K562 (cell line): ENCODE results near the gene MRPL32. TPM values are rescaled to one million over a fixed set of nuclear protein-coding genes. Genes with fewer than 3 reads are reported as not detected.

ENCODE experiments used
- ATAC-seq: fragments of 200-7000 bp; cut with Tn5 transposase; 3 replicates; pipeline ENCODE4 v1.9.1; 2020; ENCODE audit warnings: moderate library complexity
- BruUV-seq: library from RNA; stranded (reverse); fragments of 400-500 nt; replicated peaks from 2 replicates; lab custom pipeline; 2021; lab: Mats Ljungman, UMichigan
- CTCF ChIA-PET: fragments of 300-600 bp; formaldehyde crosslinking; extraction: SDS; loops from one replicate; lab custom pipeline; 2021; ENCODE audit warnings: low intra/inter-chr PET ratio; lab: Yijun Ruan, JAX
- POLR2A ChIA-PET: fragments of 300-600, 350-650 bp; sonication (Branson Sonifier 250); formaldehyde crosslinking; extraction: SDS; loops from one replicate; lab custom pipeline; 2021; ENCODE audit warnings: antibody characterized with exemption, inconsistent platforms; lab: Yijun Ruan, JAX
- DNase-seq, 4 experiments: peaks; one replicate each; pipeline versions ENCODE4 v3.0.0 to v3.0.0-alpha.2; 2011 to 2018; ENCODE audit warnings: low spot score in 3 of 4, mixed read lengths in 3 of 4; ENCODE audit errors: extremely low read depth in 1 of 4
- FAIRE-seq: peaks from 2 replicates; lab custom pipeline; 2011; peaks lifted over from hg19 to GRCh38; lab: Jason Lieb, UNC
- H2AFZ ChIP-seq: 2 replicates; pipeline ENCODE4 v1.6.0; 2011; ENCODE audit warnings: low read depth, low read length, control low read depth, inconsistent platforms
- H3K27ac ChIP-seq: fragments of 200-600 bp; 3 replicates; pipeline ENCODE4 v1.8.0; 2011; ENCODE audit warnings: low read depth, mild to moderate bottlenecking, control low read depth, inconsistent platforms, low read length, moderate library complexity, mixed read lengths; ENCODE audit errors: extremely low read depth
- H3K27me3 ChIP-seq, 2 experiments: fragments of 300-600 bp in 1 of 2; 2 replicates in 1 of 2; 3 replicates in 1 of 2; pipeline versions ENCODE4 v1.6.0 to v1.8.0; 2011; ENCODE audit warnings: inconsistent platforms in 2 of 2, low read length in 2 of 2, mild to moderate bottlenecking in 1 of 2, mixed read lengths in 1 of 2, moderate library complexity in 1 of 2; ENCODE audit not compliant: control insufficient read depth in 2 of 2, insufficient read depth in 2 of 2
- H3K36me3 ChIP-seq: fragments of 300-600 bp; 3 replicates; pipeline ENCODE4 v1.8.0; 2011; ENCODE audit warnings: mild to moderate bottlenecking, low read length, inconsistent platforms; ENCODE audit not compliant: control insufficient read depth, insufficient read depth
- H3K4me1 ChIP-seq, 2 experiments: fragments of 200-600 bp in 1 of 2; replicated peaks in 1 of 2; 2 replicates in 1 of 2; 3 replicates in 1 of 2; pipeline versions ENCODE4 v1.5.1 to v1.8.0; 2011; ENCODE audit warnings: inconsistent platforms in 2 of 2, low read length in 2 of 2, mild to moderate bottlenecking in 1 of 2, mixed read lengths in 1 of 2, moderate library complexity in 1 of 2; ENCODE audit not compliant: control insufficient read depth in 2 of 2, insufficient read depth in 2 of 2
- H3K4me2 ChIP-seq: 2 replicates; pipeline ENCODE4 v1.6.1; 2011; ENCODE audit warnings: low read length, control low read depth, inconsistent platforms, mixed read lengths; ENCODE audit not compliant: insufficient read depth
- H3K4me3 ChIP-seq: fragments of 200-600 bp; sonication (generic), shearing (Covaris generic); 2 replicates; pipeline ENCODE4 v1.5.1; 2016; ENCODE audit warnings: control low read depth, inconsistent platforms
- H3K79me2 ChIP-seq: fragments of 200-600 bp; 3 replicates; pipeline ENCODE4 v1.8.0; 2011; ENCODE audit warnings: low read length, inconsistent platforms; ENCODE audit not compliant: control insufficient read depth, insufficient read depth
- H3K9ac ChIP-seq, 2 experiments: 2 replicates each; pipeline versions ENCODE4 v1.6.0 to v1.6.1; 2011; ENCODE audit warnings: low read depth in 2 of 2, low read length in 2 of 2, control low read depth in 1 of 2, inconsistent platforms in 1 of 2, mild to moderate bottlenecking in 1 of 2, mixed read lengths in 1 of 2; ENCODE audit not compliant: insufficient read depth in 1 of 2
- H3K9me1 ChIP-seq: one replicate; pipeline ENCODE4 v1.6.0; 2011; ENCODE audit warnings: inconsistent platforms, mild to moderate bottlenecking, low read length, moderate library complexity; ENCODE audit not compliant: control insufficient read depth, insufficient read depth
- H3K9me3 ChIP-seq: replicated peaks from 2 replicates; pipeline ENCODE4 v1.5.1; 2011; ENCODE audit warnings: low read depth, low read length, inconsistent platforms; ENCODE audit not compliant: control insufficient read depth, insufficient read depth
- H4K20me1 ChIP-seq: replicated peaks from 2 replicates; pipeline ENCODE4 v1.6.1; 2011; ENCODE audit warnings: low read length, inconsistent platforms, mixed read lengths; ENCODE audit not compliant: control insufficient read depth, insufficient read depth
- ARID1B ChIP-seq: fragments of 450-650 bp; IDR thresholded peaks from 2 replicates; pipeline ENCODE4 v1.6.1; 2016; ENCODE audit warnings: antibody characterized with exemption, mild to moderate bottlenecking, inconsistent platforms
- CBFA2T2 ChIP-seq: fragments of 450-650 bp; conservative IDR thresholded peaks from 2 replicates; pipeline ENCODE4 v1.6.1; 2017; ENCODE audit warnings: mild to moderate bottlenecking
- CBFA2T3 ChIP-seq: fragments of 450-650 bp; IDR thresholded peaks from 2 replicates; pipeline ENCODE4 v1.6.1; 2017
- CBX1 ChIP-seq: sonication (generic); IDR thresholded peaks from 2 replicates; pipeline ENCODE4 v1.6.1; 2016; ENCODE audit warnings: antibody characterized with exemption, low read depth, mild to moderate bottlenecking
- GTF2A2 ChIP-seq: IDR thresholded peaks from 2 replicates; pipeline ENCODE4 v1.6.1; 2016; ENCODE audit warnings: mild to moderate bottlenecking, missing genetic modification characterization, missing compliant biosample characterization
- HDAC1 ChIP-seq, 2 experiments: fragments of 450-650 bp; IDR thresholded peaks; 2 replicates each; pipeline ENCODE4 v1.6.1; 2016 to 2017; ENCODE audit warnings: inconsistent platforms in 1 of 2, mild to moderate bottlenecking in 1 of 2, moderate library complexity in 1 of 2
- HDAC3 ChIP-seq: fragments of 450-650 bp; IDR thresholded peaks from 2 replicates; pipeline ENCODE4 v1.6.1; 2018; ENCODE audit warnings: borderline replicate concordance, mild to moderate bottlenecking, moderate library complexity; ENCODE audit not compliant: partially characterized antibody
- KLF16 ChIP-seq: IDR thresholded peaks from 2 replicates; pipeline ENCODE4 v1.6.1; 2016; ENCODE audit warnings: antibody characterized with exemption
- MAFF ChIP-seq: IDR thresholded peaks from 2 replicates; pipeline ENCODE4 v1.6.1; 2012; ENCODE audit warnings: low read length, improper control_type of control experiment
- MCM5 ChIP-seq: fragments of 450-650 bp; IDR thresholded peaks from 2 replicates; pipeline ENCODE4 v1.6.1; 2016; ENCODE audit warnings: low read depth
- POLR2H ChIP-seq: IDR thresholded peaks from 2 replicates; pipeline ENCODE4 v1.6.1; 2016; ENCODE audit warnings: missing genetic modification characterization, low read depth, mild to moderate bottlenecking, control low read depth, missing compliant biosample characterization, moderate library complexity
- SOX6 ChIP-seq: fragments of 450-650 bp; IDR thresholded peaks from 2 replicates; pipeline ENCODE4 v1.6.1; 2014; ENCODE audit warnings: mild to moderate bottlenecking
- TCF3 ChIP-seq: sonication (generic); formaldehyde crosslinking; IDR thresholded peaks from 2 replicates; pipeline ENCODE4 v1.4.0; 2020; ENCODE audit warnings: mild to moderate bottlenecking, missing genetic modification reagents
- TEAD4 ChIP-seq, 2 experiments: sonication (generic) in 1 of 2; formaldehyde crosslinking in 1 of 2; IDR thresholded peaks; 2 replicates each; pipeline versions ENCODE4 v1.6.1 to v1.8.0; 2012 to 2022; ENCODE audit warnings: borderline replicate concordance in 1 of 2, inconsistent platforms in 1 of 2, low read length in 1 of 2, mild to moderate bottlenecking in 1 of 2, missing genetic modification reagents in 1 of 2
- ZNF197 ChIP-seq: fragments of 200-800 bp; sonication (Bioruptor generic); IDR thresholded peaks from 2 replicates; pipeline ENCODE4 v1.6.1; 2016; ENCODE audit warnings: low read depth, missing genetic modification characterization, missing compliant biosample characterization
- ZNF354B ChIP-seq: fragments of 250-450 bp; sonication (Bioruptor Pico); IDR thresholded peaks from 2 replicates; pipeline ENCODE4 v1.4.0; 2020
- ZNF695 ChIP-seq: fragments of 450-650 bp; formaldehyde crosslinking; IDR thresholded peaks from 2 replicates; pipeline ENCODE4 v1.4.0; 2020; ENCODE audit warnings: mild to moderate bottlenecking, moderate library complexity
- WGBS: fragments of 100-300 bp; shearing (Covaris generic); methylation state at CpG from one replicate; pipeline ENCODE4 v1.1.6; 2016; ENCODE audit warnings: low coverage, mixed read lengths; ENCODE audit not compliant: insufficient coverage; ENCODE audit errors: missing lambda C conversion rate; 5-methylcytosine and 5-hydroxymethylcytosine counted together
- in situ Hi-C: fragments of 300-500 bp; cut with MboI; formaldehyde crosslinking; loops from 4 replicates; pipeline ENCODE4 v1.15.0; 2018; ENCODE audit warnings: inconsistent platforms, mixed read lengths
- intact Hi-C: fragments of 100-400 bp; cut with micrococcal nuclease; formaldehyde crosslinking; loops from 2 replicates; pipeline ENCODE4 v1.14.2; 2022
- polyA plus RNA-seq, 8 experiments: library from polyadenylated mRNA; depleted of rRNA in 4 of 8; stranded (reverse) in 5 of 8; unstranded in 3 of 8; fragments of >200 nt; fragmentation: Nextera tagmentation in 2 of 8; fragmentation: Illumina TruSeq in 1 of 8; extraction: Ambion mirVana in 2 of 8; extraction: Trizol in 1 of 8; gene quantifications; 2 replicates each; pipeline versions ENCODE4 v1.2.1 to v1.2.3, GENCODE V29; 2011 to 2014; ENCODE audit warnings: inconsistent platforms in 1 of 8, missing spikeins in 1 of 8
- total RNA-seq, 7 experiments: library from RNA; depleted of rRNA in 6 of 7; stranded (reverse); fragments of >200 nt in 6 of 7; fragmentation: Illumina TruSeq in 2 of 7; extraction: Trizol in 2 of 7; gene quantifications; 2 replicates each; pipeline versions ENCODE4 v1.2.1 to v1.2.3, GENCODE V29; 2011 to 2021; ENCODE audit warnings: low replicate concordance in 1 of 7

MRPL32 gene
- total and polyA plus RNA-seq, 9 of the 15 experiments (the other 6 are each of a cell fraction or from before 2014, with no cell fraction given) = 75.5 to 351 (median 138) TPM

DNA sequence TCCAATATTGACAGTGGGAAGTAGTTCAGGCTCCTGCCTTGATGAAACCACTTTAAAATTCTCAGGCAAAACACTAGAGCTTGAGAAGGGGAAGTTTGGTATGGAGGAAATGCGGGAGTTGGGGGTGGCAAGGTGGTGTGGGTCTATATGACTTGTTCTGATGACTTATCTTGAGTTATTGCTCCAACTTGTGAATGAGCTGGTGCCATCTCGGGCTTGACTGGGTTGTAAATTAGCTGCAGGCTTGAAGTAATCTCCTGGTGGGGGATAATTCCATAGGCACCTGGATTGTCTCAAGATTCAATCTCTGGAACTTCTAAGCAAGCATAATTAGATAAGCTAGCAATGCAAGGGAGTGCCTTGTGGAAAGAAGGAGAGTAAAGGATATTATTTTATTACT, 29.0 kb downstream of the MRPL32 start:
- no peak overlapping the region for H3K9ac ChIP-seq
- ATAC-seq (no peak), DNase-seq (no peak), FAIRE-seq (no peak)
- BruUV-seq = no TSS peak
- no peaks in the 10 kb centered on the region for H4K20me1 ChIP-seq
- POLR2A ChIA-PET = interaction anchor here (1.1 kb wide), 1 partner anchor 10 kb away, joined by 3 read pairs; no protein-coding TSS in a partner anchor
- H2AFZ ChIP-seq = no peak overlapping the region
- intact Hi-C loops (no loop called here), in situ Hi-C loops (no loop called here)
- H3K27ac ChIP-seq = no peak overlapping the region
- H3K4me3 ChIP-seq = no peak overlapping the region
- no peaks in the 10 kb centered on the region for H3K9me1 ChIP-seq
- H3K4me2 ChIP-seq = no peak overlapping the region
- H3K4me1 ChIP-seq = peaks cover 0 to 12% of the 10 kb centered on the region in 2 experiments; a peak in 2 of 5 replicates
- H3K9me3 ChIP-seq = peaks cover 10% of the 10 kb centered on the region
- H3K79me2 ChIP-seq = no peaks in the 10 kb centered on the region
- 23% methylated on average over 2 of the region's 2 CpGs for WGBS
- H3K36me3 ChIP-seq = no peaks in the 10 kb centered on the region
- TF ChIP-seq HDAC3 (no peak), GTF2A2 (tag) (no peak), CBX1 (no peak), ZNF197 (CRISPR knock-in tag) (no peak)
- no peaks in the 10 kb centered on the region for H3K27me3 ChIP-seq
- CTCF ChIA-PET = no interaction called here

GRCh38 chr7:42964293-42964692, 32.1 kb downstream of the MRPL32 start:
- Histone ChIP-seq H3K4me1 (peaks cover 0 to 12% of the 10 kb centered on the region in 2 experiments; a peak in 2 of 5 replicates), H3K9ac (no peak overlapping the region), H3K27me3 (no peaks in the 10 kb centered on the region), H3K4me3 (no peak overlapping the region), H3K9me1 (no peaks in the 10 kb centered on the region), H3K36me3 (no peaks in the 10 kb centered on the region), H3K79me2 (no peaks in the 10 kb centered on the region), H2AFZ (peak overlapping the region; percentile 29; the same call in 1 of the 2 replicates), H3K4me2 (no peak overlapping the region), H3K9me3 (peaks cover 5% of the 10 kb centered on the region; the same call in 1 of the 2 replicates), H3K27ac (no peak overlapping the region), H4K20me1 (no peaks in the 10 kb centered on the region)
- in situ Hi-C loops = no loop called here
- POLR2A ChIA-PET = interaction anchor here (1.1 kb wide), 1 partner anchor 27 kb away, joined by 3 read pairs; no protein-coding TSS in a partner anchor
- intact Hi-C loops = no loop called here
- WGBS = 4% methylated on average over 2 of the region's 2 CpGs
- CTCF ChIA-PET = no interaction called here
- BruUV-seq = no TSS peak
- ATAC-seq (peak; percentile 59), DNase-seq (peak in 1 of 4 experiments; percentile 20), FAIRE-seq (no peak)
- TF ChIP-seq ARID1B = peak; percentile 51
- no peak for TF ChIP-seq MCM5
- no peak for TF ChIP-seq MAFF
- peak; percentile 39; the same call in 1 of the 2 replicates for TF ChIP-seq SOX6
- peak; percentile 76 for TF ChIP-seq CBFA2T3
- TF ChIP-seq TCF3 (CRISPR knock-in tag) = 0 out of 2 replicates have a peak, but pooled peaks have one; percentile 22
- TF ChIP-seq ZNF695 (CRISPR knock-in tag) = no peak
- TF ChIP-seq ZNF354B (CRISPR knock-in tag) = no peak
- no peak for TF ChIP-seq KLF16
- 0 out of 2 replicates have a peak, but pooled peaks have one; percentile 47 for TF ChIP-seq TEAD4 (IDR thresholded peaks at IDR 0.05; ENCODE audit: low read length)
- no peak for TF ChIP-seq TEAD4 (CRISPR knock-in tag; IDR thresholded peaks at IDR 0.05; ENCODE audit: borderline replicate concordance)
- no peak for TF ChIP-seq POLR2H (tag)
- no peak for TF ChIP-seq HDAC1 (IDR thresholded peaks at IDR 0.05)
- peak; percentile 48 for TF ChIP-seq CBFA2T2
